Panc1 (cell line): ENCODE data around the gene FOCAD. TPM values are rescaled to one million over a fixed set of nuclear protein-coding genes. Genes with fewer than 3 reads are reported as not detected.

Experiments used
- ATAC-seq: fragments of 200-7000 bp; cut with Tn5 transposase; 2 replicates; pipeline ENCODE4 v1.9.1; 2020; ENCODE audit warnings: mild to moderate bottlenecking, moderate library complexity
- BruUV-seq: library from RNA; stranded (reverse); fragments of 400-500 nt; replicated peaks from 2 replicates; lab custom pipeline; 2021; lab: Mats Ljungman, UMichigan
- CTCF ChIA-PET: fragments of 300-600 bp; sonication (Branson Sonifier 250); formaldehyde crosslinking; loops from one replicate; lab custom pipeline; 2022; ENCODE audit warnings: antibody characterized with exemption; lab: Charles Lee
- POLR2A ChIA-PET: fragments of 300-600 bp; sonication (Branson Sonifier 250); formaldehyde crosslinking; loops from one replicate; lab custom pipeline; 2022; ENCODE audit warnings: antibody characterized with exemption; lab: Charles Lee
- DNase-seq: peaks from one replicate; pipeline ENCODE4 v3.0.0-alpha.2; 2010; ENCODE audit warnings: low read depth, low spot score
- H3K27ac ChIP-seq: 2 replicates; pipeline ENCODE4 v1.5.1; 2011; ENCODE audit warnings: mild to moderate bottlenecking, low read length, inconsistent platforms
- H3K27me3 ChIP-seq: fragments of 200-500 bp; sonication (Bioruptor generic); 2 replicates; pipeline ENCODE4 v1.6.0; 2014; ENCODE audit warnings: low read length, inconsistent platforms; ENCODE audit not compliant: control insufficient read depth, insufficient read depth
- H3K36me3 ChIP-seq: fragments of 200-500 bp; sonication (Bioruptor generic); 2 replicates; pipeline ENCODE4 v1.5.1; 2014; ENCODE audit warnings: inconsistent platforms, mild to moderate bottlenecking, low read length, moderate library complexity; ENCODE audit not compliant: control insufficient read depth, insufficient read depth
- H3K4me1 ChIP-seq: 2 replicates; pipeline ENCODE4 v1.5.1; 2011; ENCODE audit warnings: inconsistent platforms, mild to moderate bottlenecking, low read length, moderate library complexity; ENCODE audit not compliant: control insufficient read depth, insufficient read depth
- H3K4me3 ChIP-seq, 2 experiments: 2 replicates each; pipeline ENCODE4 v1.5.1; 2011 to 2012; ENCODE audit warnings: low read depth in 2 of 2, low read length in 2 of 2, mild to moderate bottlenecking in 2 of 2, inconsistent platforms in 1 of 2, moderate library complexity in 1 of 2
- H3K9me3 ChIP-seq: fragments of 200-500 bp; sonication (Bioruptor generic); 2 replicates; pipeline ENCODE4 v1.5.1; 2014; ENCODE audit warnings: low read depth, mild to moderate bottlenecking, inconsistent platforms, low read length, moderate library complexity; ENCODE audit not compliant: control insufficient read depth, insufficient read depth
- CTCF ChIP-seq: fragments of 450-650 bp; IDR thresholded peaks from 2 replicates; pipeline ENCODE4 v1.5.1; 2017; ENCODE audit warnings: mild to moderate bottlenecking
- POLR2AphosphoS5 ChIP-seq: IDR thresholded peaks from 2 replicates; pipeline ENCODE4 v1.6.1; 2012; ENCODE audit warnings: mild to moderate bottlenecking, low read depth, low read length, moderate library complexity
- REST ChIP-seq, 2 experiments: IDR thresholded peaks; 2 replicates each; pipeline ENCODE4 v1.6.1; 2011 to 2012; ENCODE audit warnings: low read depth in 2 of 2, control low read depth in 1 of 2, low read length in 1 of 2, mild to moderate bottlenecking in 1 of 2, moderate library complexity in 1 of 2; ENCODE audit not compliant: insufficient read depth in 1 of 2
- SIN3A ChIP-seq: IDR thresholded peaks from 2 replicates; pipeline ENCODE4 v1.6.1; 2012; ENCODE audit warnings: low read depth, mild to moderate bottlenecking, low read length, moderate library complexity, borderline replicate concordance; ENCODE audit not compliant: insufficient read depth
- TCF7L2 ChIP-seq: IDR thresholded peaks from 2 replicates; pipeline ENCODE4 v1.6.1; 2011; ENCODE audit warnings: mild to moderate bottlenecking, low read depth, low read length, inconsistent platforms
- in situ Hi-C: cut with HindIII; loops from 2 replicates; pipeline ENCODE4 v1.10.0; 2016; ENCODE audit warnings: low sequenced_read_pairs, low pct_unique_long_range_greater_than_20kb
- intact Hi-C: fragments of 100-400 bp; cut with micrococcal nuclease; formaldehyde crosslinking; loops from one replicate; pipeline ENCODE4 v1.10.0; 2022; ENCODE audit not compliant: unreplicated experiment
- total RNA-seq: library from RNA; stranded (reverse); gene quantifications from one replicate; pipeline ENCODE4 v1.2.1, GENCODE V29; 2021; ENCODE audit not compliant: unreplicated experiment

The FOCAD gene
- total RNA-seq, 1 experiment from 2014 or later, result 9.8 TPM

- H3K4me1 ChIP-seq, result no peaks in the 10 kb centered on the region
- H3K27ac ChIP-seq, result no peak overlapping the region
- no peaks in the 10 kb centered on the region for H3K9me3 ChIP-seq
- no TSS peak for BruUV-seq
- TF ChIP-seq SIN3A (no peak), REST (IDR thresholded peaks at IDR 0.05; ENCODE audit: insufficient read depth in 1 of 2, low read depth in 2 of 2, low read length in 1 of 2) (no peak), TCF7L2 (no peak), POLR2AphosphoS5 (no peak), CTCF (no peak)
- ATAC-seq (no peak), DNase-seq (no peak)
- H3K36me3 ChIP-seq, result no peaks in the 10 kb centered on the region
- ChIA-PET CTCF (no interaction called here), POLR2A (no interaction called here)
- no peak overlapping the region for H3K4me3 ChIP-seq
- in situ Hi-C loops, result no loop called here
- H3K27me3 ChIP-seq, result no peaks in the 10 kb centered on the region
- intact Hi-C loops, result no loop called here
Measured at GRCh38 chr9:20848490-20848889, 164.4 kb downstream of the FOCAD start.

GRCh38 chr9:20853866-20854265 is 169.8 kb downstream of the FOCAD start:
- ChIA-PET CTCF (no interaction called here), POLR2A (no interaction called here)
- no peaks in the 10 kb centered on the region for H3K9me3 ChIP-seq
- no TSS peak for BruUV-seq
- intact Hi-C loops, result no loop called here
- H3K4me3 ChIP-seq, result no peak overlapping the region
- no peak overlapping the region for H3K27ac ChIP-seq
- H3K36me3 ChIP-seq, result no peaks in the 10 kb centered on the region
- no peaks in the 10 kb centered on the region for H3K4me1 ChIP-seq
- TF ChIP-seq TCF7L2 (no peak), SIN3A (no peak), CTCF (no peak), POLR2AphosphoS5 (no peak), REST (IDR thresholded peaks at IDR 0.05; ENCODE audit: insufficient read depth in 1 of 2, low read depth in 2 of 2, low read length in 1 of 2) (no peak)
- no peaks in the 10 kb centered on the region for H3K27me3 ChIP-seq
- DNase-seq (no peak), ATAC-seq (no peak)
- in situ Hi-C loops, result no loop called here
